ES-I3 (cell line): ENCODE results near the gene FBXL16.
A peak's percentile ranks its signal among the peaks of the same experiment; 100 is the strongest.

Experiments used
- H3K36me3 ChIP-seq: 2 replicates; pipeline ENCODE4 v1.6.1; 2013; ENCODE audit warnings: mild to moderate bottlenecking, low read length, control low read depth, moderate library complexity; ENCODE audit not compliant: insufficient read depth
- H3K4me1 ChIP-seq: 2 replicates; pipeline ENCODE4 v1.6.1; 2013; ENCODE audit warnings: mild to moderate bottlenecking, control low read depth, low read length; ENCODE audit not compliant: insufficient read depth
- H3K9ac ChIP-seq: 2 replicates; pipeline ENCODE4 v1.6.1; 2013; ENCODE audit warnings: low read depth, mild to moderate bottlenecking, low read length, moderate library complexity
- H3K9me3 ChIP-seq: 2 replicates; pipeline ENCODE4 v1.6.1; 2013; ENCODE audit warnings: mild to moderate bottlenecking, low read length, moderate library complexity; ENCODE audit not compliant: control insufficient read depth, insufficient read depth

The FBXL16 gene

GRCh38 chr16:741986-742629 lies 36.5 kb upstream of the FBXL16 start:
- H3K9ac ChIP-seq = no peak overlapping the region
- 0 out of 2 replicates have a peak, but pooled peaks cover under 1% of the 10 kb centered on the region for H3K36me3 ChIP-seq
- H3K9me3 ChIP-seq = no peaks in the 10 kb centered on the region
- H3K4me1 ChIP-seq = peaks cover 6% of the 10 kb centered on the region; the same call in 1 of the 2 replicates

DNA sequence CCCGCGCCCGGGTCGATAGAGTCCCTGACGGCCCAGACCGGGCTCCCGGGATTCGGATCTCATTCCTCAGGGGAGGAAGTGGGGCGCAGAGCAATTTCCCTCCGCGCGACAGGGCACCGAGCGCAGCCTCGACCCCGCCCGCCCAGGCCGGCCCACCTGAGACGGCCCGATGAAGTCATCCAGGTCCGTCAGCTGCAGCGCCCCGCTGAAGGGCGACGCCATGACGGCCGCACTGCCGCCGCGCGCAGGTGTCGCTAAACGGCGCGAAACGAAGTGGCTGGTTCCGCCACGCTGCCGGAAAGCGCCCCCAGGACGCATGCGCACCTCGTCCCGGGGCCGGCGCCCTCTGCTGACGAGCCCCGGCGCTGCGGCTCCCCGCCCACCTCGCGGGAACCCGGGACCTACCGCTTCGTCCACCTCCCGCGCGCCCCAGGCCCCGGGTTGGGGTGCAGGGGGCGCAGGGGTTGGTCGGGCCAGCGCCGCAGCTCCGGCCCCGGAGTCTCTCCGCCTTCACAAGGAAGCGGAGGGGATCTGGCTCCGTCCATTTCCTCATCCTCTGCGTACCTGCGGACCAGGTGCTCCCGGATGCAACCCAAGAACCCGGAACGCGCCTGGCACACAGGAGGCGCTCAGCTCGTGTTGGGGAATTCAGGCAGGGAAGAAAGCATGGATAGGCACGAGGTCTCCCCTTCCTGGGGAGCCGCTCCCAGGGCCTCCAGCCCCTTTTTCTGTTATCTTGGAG lies 35.3 kb upstream of the FBXL16 start, which contains the start of gene CIAO3:
Gene CIAO3, minus strand, starts transcription at position 234 of the 742 bp plus-strand sequence. Its CDS starts 12 bp downstream, at position 222.
- peaks cover 5% of the 10 kb centered on the region; the same call in 1 of the 2 replicates for H3K36me3 ChIP-seq
- peak within 1 kb of the TSS; percentile 93 for H3K9ac ChIP-seq
- no peaks in the 10 kb centered on the region for H3K9me3 ChIP-seq
- H3K4me1 ChIP-seq = peaks cover 6% of the 10 kb centered on the region; the same call in 1 of the 2 replicates

DNA sequence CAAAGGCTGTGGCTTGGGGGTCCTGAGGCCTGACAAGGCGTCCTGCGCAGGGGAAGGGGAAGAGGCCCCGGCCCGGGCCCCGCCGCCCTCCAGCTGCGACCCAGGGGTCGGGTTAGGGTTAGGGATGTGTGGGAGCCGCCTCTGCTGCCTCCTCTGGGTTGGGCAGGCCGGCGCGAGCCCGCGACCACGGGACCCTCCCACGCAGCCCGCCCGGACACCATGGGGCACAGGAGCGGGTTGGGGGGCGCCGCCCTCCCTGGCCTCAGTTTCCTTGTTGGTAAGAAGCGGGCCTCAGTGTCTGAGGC lies 34.8 kb upstream of the FBXL16 start:
- no peaks in the 10 kb centered on the region for H3K9me3 ChIP-seq
- peaks cover 5% of the 10 kb centered on the region; the same call in 1 of the 2 replicates for H3K36me3 ChIP-seq
- H3K4me1 ChIP-seq = peaks cover 6% of the 10 kb centered on the region; the same call in 1 of the 2 replicates
- H3K9ac ChIP-seq = peak overlapping the region; percentile 93

- Histone ChIP-seq H3K36me3 (peaks cover 5% of the 10 kb centered on the region; the same call in 1 of the 2 replicates), H3K4me1 (peaks cover 6% of the 10 kb centered on the region; the same call in 1 of the 2 replicates), H3K9ac (peak overlapping the region; percentile 93)
These were observed 34.2 kb upstream of the FBXL16 start for GRCh38 chr16:739560-740458.

DNA sequence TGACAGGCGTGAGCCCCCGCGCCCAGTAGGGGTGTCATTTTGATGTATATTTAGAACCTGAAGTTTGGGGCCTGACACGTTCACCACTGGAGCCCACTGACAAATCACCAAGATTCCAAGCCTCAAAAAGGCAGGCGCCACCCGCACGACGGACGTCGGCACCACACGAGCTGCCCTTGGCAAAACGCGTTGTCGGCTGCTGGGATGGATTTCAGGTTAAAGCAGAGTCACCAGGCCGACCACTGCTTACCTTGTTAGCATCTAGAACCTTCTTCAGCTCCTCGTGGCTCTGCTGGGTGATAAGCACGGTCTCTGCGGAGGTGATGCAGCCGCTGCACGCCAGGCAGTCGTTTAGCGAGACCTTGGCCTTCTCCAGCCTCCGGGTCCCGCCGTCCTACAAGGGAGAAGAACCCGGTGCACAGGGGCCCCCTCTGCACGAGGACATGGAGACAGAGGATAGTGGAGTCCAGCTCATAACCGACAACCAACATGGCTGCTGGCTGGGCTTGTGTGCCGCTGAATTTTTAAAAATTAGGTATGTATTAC lies 31.4 kb upstream of the FBXL16 start:
- no peak overlapping the region for H3K9ac ChIP-seq
- H3K4me1 ChIP-seq = peaks cover 6% of the 10 kb centered on the region; the same call in 1 of the 2 replicates
- peaks cover 5% of the 10 kb centered on the region; the same call in 1 of the 2 replicates for H3K36me3 ChIP-seq
- H3K9me3 ChIP-seq = no peaks in the 10 kb centered on the region

More at GRCh38 chr16:739560-740458, 34.2 kb upstream of the FBXL16 start:
- no peaks in the 10 kb centered on the region for H3K9me3 ChIP-seq

DNA sequence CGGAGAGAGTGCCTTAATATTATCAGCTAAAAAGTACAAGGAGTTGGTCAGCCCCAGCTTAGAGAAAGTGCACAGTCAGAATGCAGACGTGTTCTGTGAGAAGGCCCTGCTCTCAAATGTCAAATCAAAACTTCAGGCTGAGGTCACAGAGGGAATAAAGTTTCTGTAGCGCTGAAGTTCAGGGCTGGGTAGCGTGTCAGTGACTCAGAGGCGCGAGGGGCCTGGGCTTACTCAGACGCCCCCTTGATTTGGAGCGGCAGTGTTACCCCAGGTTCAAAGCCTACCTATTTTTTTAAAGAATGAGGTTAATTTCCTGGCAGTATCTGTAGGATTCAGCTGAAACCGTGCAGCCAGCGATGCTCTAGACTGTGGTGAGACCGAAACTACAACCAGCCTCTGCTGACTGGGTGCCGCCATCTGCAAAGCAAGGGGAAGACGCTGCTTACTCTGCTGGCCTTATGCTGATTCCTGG lies 30.4 kb upstream of the FBXL16 start:
- Histone ChIP-seq H3K4me1 (peaks cover 6% of the 10 kb centered on the region; the same call in 1 of the 2 replicates), H3K36me3 (peaks cover 5% of the 10 kb centered on the region; the same call in 1 of the 2 replicates), H3K9ac (no peak overlapping the region), H3K9me3 (no peaks in the 10 kb centered on the region)

GRCh38 chr16:734981-735881 lies 29.6 kb upstream of the FBXL16 start:
- Histone ChIP-seq H3K9ac (no peak overlapping the region), H3K36me3 (peaks cover 5% of the 10 kb centered on the region; the same call in 1 of the 2 replicates)

GRCh38 chr16:734208-734980 lies 28.8 kb upstream of the FBXL16 start:
- Histone ChIP-seq H3K36me3 (peaks cover 5% of the 10 kb centered on the region; the same call in 1 of the 2 replicates), H3K9ac (no peak overlapping the region), H3K9me3 (no peaks in the 10 kb centered on the region), H3K4me1 (peaks cover 3% of the 10 kb centered on the region; the same call in 1 of the 2 replicates)

More at GRCh38 chr16:734981-735881, 29.6 kb upstream of the FBXL16 start:
- H3K4me1 ChIP-seq = peaks cover 6% of the 10 kb centered on the region; the same call in 1 of the 2 replicates
- H3K9me3 ChIP-seq = no peaks in the 10 kb centered on the region

DNA sequence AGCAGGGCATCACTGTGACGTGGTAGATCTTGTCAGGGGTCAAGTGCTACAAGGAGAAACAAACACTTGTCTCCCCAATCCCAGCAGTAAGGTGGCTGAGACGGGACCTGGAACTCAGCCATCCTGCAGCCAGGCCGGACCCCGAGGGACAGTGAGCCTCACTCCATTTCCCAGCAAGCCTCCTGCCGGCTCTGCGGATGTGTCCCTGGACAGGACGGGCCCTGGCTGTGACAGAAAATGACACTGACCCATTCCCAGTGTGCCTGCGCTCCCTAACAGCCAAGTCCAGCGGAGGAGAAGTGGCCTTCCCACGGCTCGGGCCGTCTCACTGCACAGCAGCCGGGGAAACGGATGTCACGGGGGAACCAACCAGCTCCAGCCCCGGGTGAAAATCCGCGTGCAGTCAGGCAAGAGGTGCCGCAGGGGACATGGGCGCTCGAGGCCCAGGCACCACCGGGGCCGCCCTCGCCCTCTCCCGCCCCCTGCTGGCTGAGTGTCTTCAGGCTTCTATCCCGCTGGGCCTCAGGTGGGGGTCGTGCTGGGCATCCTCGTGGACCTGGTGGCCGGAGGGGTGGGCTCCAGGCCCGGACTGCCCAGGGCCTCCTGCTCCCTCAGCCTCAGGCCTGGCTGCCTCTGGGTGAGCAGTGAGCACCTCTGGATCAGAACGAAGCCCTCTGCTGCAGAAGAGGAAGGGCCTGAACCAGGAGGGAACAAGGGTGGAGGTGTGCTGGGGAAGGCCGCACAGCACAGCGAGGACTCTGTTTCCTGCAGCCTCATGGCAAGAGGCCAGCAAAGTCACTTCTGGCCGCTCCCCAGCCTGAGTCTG lies 28.0 kb upstream of the FBXL16 start:
- Histone ChIP-seq H3K4me1 (peaks cover 3% of the 10 kb centered on the region; the same call in 1 of the 2 replicates), H3K36me3 (peaks cover 5% of the 10 kb centered on the region; the same call in 1 of the 2 replicates), H3K9me3 (no peaks in the 10 kb centered on the region), H3K9ac (no peak overlapping the region)

GRCh38 chr16:732936-733335 lies 27.3 kb upstream of the FBXL16 start:
- peaks cover 5% of the 10 kb centered on the region; the same call in 1 of the 2 replicates for H3K36me3 ChIP-seq

DNA sequence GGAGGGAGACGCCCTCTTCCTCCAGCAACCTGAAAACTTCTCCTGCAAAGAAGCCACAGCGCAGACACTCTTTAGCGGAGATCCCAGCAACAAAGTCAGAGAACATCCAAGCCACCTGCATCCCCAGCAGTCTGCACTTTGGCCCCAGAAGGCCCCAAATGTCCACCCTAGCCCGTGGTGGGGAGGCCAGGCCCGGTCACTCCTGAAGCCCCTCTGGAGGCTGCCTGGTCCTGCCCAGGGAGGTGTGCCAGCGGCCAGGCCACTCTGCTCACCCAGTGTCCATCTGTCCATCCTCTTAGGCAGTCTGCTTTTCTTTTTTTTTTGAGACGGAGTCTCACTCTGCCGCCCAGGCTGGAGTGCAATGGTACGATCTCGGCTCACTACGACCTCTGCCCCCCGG lies 26.7 kb upstream of the FBXL16 start:
- 0 out of 2 replicates have a peak, but pooled peaks cover 2% of the 10 kb centered on the region for H3K4me1 ChIP-seq
- H3K9me3 ChIP-seq = no peaks in the 10 kb centered on the region
- peaks cover 5% of the 10 kb centered on the region; the same call in 1 of the 2 replicates for H3K36me3 ChIP-seq
- no peak overlapping the region for H3K9ac ChIP-seq

More at GRCh38 chr16:732936-733335, 27.3 kb upstream of the FBXL16 start:
- Histone ChIP-seq H3K9me3 (no peaks in the 10 kb centered on the region), H3K9ac (no peak overlapping the region), H3K4me1 (peaks cover 3% of the 10 kb centered on the region; the same call in 1 of the 2 replicates)
